Fibroblast of lung (primary cell): ENCODE results near the gene ACACB. TPM values are rescaled to one million over a fixed set of nuclear protein-coding genes. Genes with fewer than 3 reads are reported as not detected.

Experiments
- DNase-seq, 2 donors: peaks; one replicate each; pipeline versions ENCODE4 v3.0.0 to v3.0.0-alpha.2; 2010; ENCODE audit warnings: low read depth in 2 of 2
- H2AFZ ChIP-seq: 2 replicates; pipeline ENCODE4 v1.5.1; 2012; ENCODE audit warnings: low read length, control low read depth, inconsistent platforms
- H3K27ac ChIP-seq: 2 replicates; pipeline ENCODE4 v1.5.1; 2011; ENCODE audit warnings: low read length, control low read depth; ENCODE audit not compliant: insufficient read depth
- H3K27me3 ChIP-seq: 2 replicates; pipeline ENCODE4 v1.5.1; 2011; ENCODE audit warnings: mild to moderate bottlenecking, low read length; ENCODE audit not compliant: control insufficient read depth, insufficient read depth
- H3K36me3 ChIP-seq: 2 replicates; pipeline ENCODE4 v1.5.1; 2011; ENCODE audit warnings: low read length; ENCODE audit not compliant: control insufficient read depth, insufficient read depth
- H3K4me1 ChIP-seq: 2 replicates; pipeline ENCODE4 v1.5.1; 2011; ENCODE audit warnings: low read length; ENCODE audit not compliant: control insufficient read depth, insufficient read depth; ENCODE audit errors: extremely low read depth
- H3K4me2 ChIP-seq: 2 replicates; pipeline ENCODE4 v1.5.1; 2011; ENCODE audit warnings: low read length, control low read depth; ENCODE audit not compliant: insufficient read depth; ENCODE audit errors: extremely low read depth
- H3K4me3 ChIP-seq, 4 experiments: fragments of 200-600 bp in 1 of 4; sonication (generic) in 1 of 4; replicated peaks in 1 of 4; 2 replicates each; pipeline ENCODE4 v1.5.1; 2011 to 2016; ENCODE audit warnings: low read length in 4 of 4, low read depth in 3 of 4, mild to moderate bottlenecking in 3 of 4, control low read depth in 2 of 4, inconsistent platforms in 1 of 4, mixed read lengths in 1 of 4; ENCODE audit not compliant: insufficient read depth in 1 of 4; ENCODE audit errors: control extremely low read depth in 1 of 4
- H3K79me2 ChIP-seq: 2 replicates; pipeline ENCODE4 v1.5.1; 2012; ENCODE audit warnings: mild to moderate bottlenecking, low read length, inconsistent platforms; ENCODE audit not compliant: control insufficient read depth, insufficient read depth
- H3K9ac ChIP-seq: 2 replicates; pipeline ENCODE4 v1.5.1; 2011; ENCODE audit warnings: mild to moderate bottlenecking, low read length, control low read depth; ENCODE audit not compliant: insufficient read depth
- H3K9me3 ChIP-seq: 2 replicates; pipeline ENCODE4 v1.5.1; 2012; ENCODE audit warnings: low read depth, low read length; ENCODE audit not compliant: control insufficient read depth, insufficient read depth
- H4K20me1 ChIP-seq: 2 replicates; pipeline ENCODE4 v1.5.1; 2011; ENCODE audit warnings: low read length; ENCODE audit not compliant: control insufficient read depth, insufficient read depth; ENCODE audit errors: extremely low read depth
- EZH2 ChIP-seq: IDR thresholded peaks from 2 replicates; pipeline ENCODE4 v1.5.1; 2012; ENCODE audit warnings: low read length, control low read depth, mild to moderate bottlenecking; ENCODE audit errors: missing control alignments
- polyA plus RNA-seq, 2 donors: library from polyadenylated mRNA; depleted of rRNA in 1 of 2; stranded (reverse) in 1 of 2; unstranded in 1 of 2; fragments of >200 nt; gene quantifications; 2 replicates each; pipeline ENCODE4 v1.2.1, GENCODE V29; 2011 to 2012; ENCODE audit warnings: missing spikeins in 1 of 2
- total RNA-seq: library from RNA; depleted of rRNA; stranded (reverse); fragments of >200 nt; gene quantifications from 2 replicates; pipeline ENCODE4 v1.2.1, GENCODE V29; 2014
- TF ChIP-seq, protein P1 (sequence below), 2 donors: IDR thresholded peaks in 1 of 2; conservative IDR thresholded peaks in 1 of 2; 1 replicate in 1 of 2; 2 replicates in 1 of 2; pipeline ENCODE4 v1.5.1; 2011 to 2012; ENCODE audit warnings: low read length in 2 of 2, control low read depth in 1 of 2, inconsistent platforms in 1 of 2, low read depth in 1 of 2, mild to moderate bottlenecking in 1 of 2

The ACACB gene
- total and polyA plus RNA-seq, 2 donors (not counting 1 experiment from before 2014, with no cell fraction given), result 1.5 to 9.1 TPM

DNA sequence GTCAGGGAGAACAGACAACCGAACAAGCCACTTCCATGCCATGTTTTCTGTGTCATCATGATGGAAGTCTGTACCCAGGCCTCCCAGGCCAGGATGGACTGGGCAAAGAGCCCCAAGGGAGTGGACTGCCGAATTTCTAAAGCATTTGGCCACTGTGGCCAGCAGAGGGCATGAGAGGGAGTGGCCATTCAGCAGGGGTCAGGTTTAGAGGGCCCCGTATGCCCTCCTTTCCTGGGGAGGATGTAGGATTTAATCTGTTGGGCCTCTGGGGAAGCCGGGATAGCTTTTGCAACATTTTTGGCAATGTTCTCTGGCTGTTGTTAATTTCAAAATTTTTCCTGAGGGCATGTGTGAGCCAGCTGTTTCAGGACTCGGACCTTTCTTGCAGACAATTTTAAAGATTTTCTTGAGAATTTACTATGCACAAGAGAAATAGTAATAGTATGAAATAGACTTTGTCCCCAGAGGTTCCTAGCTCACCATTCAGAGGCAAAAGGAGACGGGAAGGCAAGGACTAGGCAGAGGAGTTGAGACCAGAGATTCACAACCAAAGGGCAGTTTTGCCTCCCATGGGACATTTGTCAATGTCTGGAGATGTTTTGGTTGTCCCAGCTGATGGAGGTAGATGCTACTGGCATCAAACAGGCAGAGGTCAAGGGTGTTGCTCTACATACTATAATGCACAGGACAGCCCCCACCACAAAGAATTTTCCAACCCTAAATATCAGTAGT, 18.0 kb downstream of the ACACB start:
- no peak overlapping the region for H2AFZ ChIP-seq
- no peak overlapping the region for H3K27ac ChIP-seq
- H3K27me3 ChIP-seq, result peaks cover 8% of the 10 kb centered on the region
- TF ChIP-seq EZH2, result no peak
- TF ChIP-seq, protein P1, sequence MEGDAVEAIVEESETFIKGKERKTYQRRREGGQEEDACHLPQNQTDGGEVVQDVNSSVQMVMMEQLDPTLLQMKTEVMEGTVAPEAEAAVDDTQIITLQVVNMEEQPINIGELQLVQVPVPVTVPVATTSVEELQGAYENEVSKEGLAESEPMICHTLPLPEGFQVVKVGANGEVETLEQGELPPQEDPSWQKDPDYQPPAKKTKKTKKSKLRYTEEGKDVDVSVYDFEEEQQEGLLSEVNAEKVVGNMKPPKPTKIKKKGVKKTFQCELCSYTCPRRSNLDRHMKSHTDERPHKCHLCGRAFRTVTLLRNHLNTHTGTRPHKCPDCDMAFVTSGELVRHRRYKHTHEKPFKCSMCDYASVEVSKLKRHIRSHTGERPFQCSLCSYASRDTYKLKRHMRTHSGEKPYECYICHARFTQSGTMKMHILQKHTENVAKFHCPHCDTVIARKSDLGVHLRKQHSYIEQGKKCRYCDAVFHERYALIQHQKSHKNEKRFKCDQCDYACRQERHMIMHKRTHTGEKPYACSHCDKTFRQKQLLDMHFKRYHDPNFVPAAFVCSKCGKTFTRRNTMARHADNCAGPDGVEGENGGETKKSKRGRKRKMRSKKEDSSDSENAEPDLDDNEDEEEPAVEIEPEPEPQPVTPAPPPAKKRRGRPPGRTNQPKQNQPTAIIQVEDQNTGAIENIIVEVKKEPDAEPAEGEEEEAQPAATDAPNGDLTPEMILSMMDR (conservative IDR thresholded peaks at IDR 0.05 in 1 of 2, IDR thresholded peaks at IDR 0.05 in 1 of 2; ENCODE audit: low read depth in 1 of 2, low read length in 2 of 2), result peak; percentile 60 to 70
- H4K20me1 ChIP-seq, result no peaks in the 10 kb centered on the region
- H3K4me1 ChIP-seq, result no peaks in the 10 kb centered on the region
- H3K4me3 ChIP-seq, result no peak overlapping the region
- H3K9ac ChIP-seq, result no peak overlapping the region
- H3K36me3 ChIP-seq, result no peaks in the 10 kb centered on the region
- peak in 1 of 2 donors; percentile 72 for DNase-seq
- H3K9me3 ChIP-seq, result no peaks in the 10 kb centered on the region
- no peak overlapping the region for H3K4me2 ChIP-seq
- H3K79me2 ChIP-seq, result no peaks in the 10 kb centered on the region

DNA sequence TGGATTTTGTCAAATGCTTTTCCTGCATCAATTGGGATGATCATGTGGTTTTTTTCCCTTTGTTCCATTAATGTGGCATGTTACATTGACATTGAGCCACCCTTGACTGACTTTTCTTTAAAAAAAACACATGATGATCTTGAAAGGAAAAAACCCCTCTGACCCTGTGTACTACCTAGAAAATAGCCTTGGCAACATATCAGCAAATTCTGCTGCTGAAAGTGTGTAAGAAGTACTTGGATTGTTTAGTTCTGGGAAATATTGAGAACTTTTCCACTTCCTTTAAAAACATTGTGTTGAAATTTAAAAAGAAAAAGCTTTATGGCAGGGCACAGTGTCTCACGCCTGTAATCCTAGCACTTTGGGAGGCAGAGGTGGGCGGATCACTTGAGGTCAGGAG, 20.7 kb downstream of the ACACB start:
- Histone ChIP-seq H2AFZ (no peak overlapping the region), H3K27ac (no peak overlapping the region), H3K4me3 (no peak overlapping the region), H3K9me3 (no peaks in the 10 kb centered on the region), H4K20me1 (no peaks in the 10 kb centered on the region), H3K9ac (no peak overlapping the region), H3K4me2 (no peak overlapping the region), H3K27me3 (peaks cover 3% of the 10 kb centered on the region), H3K36me3 (no peaks in the 10 kb centered on the region), H3K79me2 (no peaks in the 10 kb centered on the region), H3K4me1 (no peaks in the 10 kb centered on the region)
- TF ChIP-seq, protein P1 (conservative IDR thresholded peaks at IDR 0.05 in 1 of 2, IDR thresholded peaks at IDR 0.05 in 1 of 2; ENCODE audit: low read depth in 1 of 2, low read length in 2 of 2), result no peak
- TF ChIP-seq EZH2, result no peak
- no peak for DNase-seq

DNA sequence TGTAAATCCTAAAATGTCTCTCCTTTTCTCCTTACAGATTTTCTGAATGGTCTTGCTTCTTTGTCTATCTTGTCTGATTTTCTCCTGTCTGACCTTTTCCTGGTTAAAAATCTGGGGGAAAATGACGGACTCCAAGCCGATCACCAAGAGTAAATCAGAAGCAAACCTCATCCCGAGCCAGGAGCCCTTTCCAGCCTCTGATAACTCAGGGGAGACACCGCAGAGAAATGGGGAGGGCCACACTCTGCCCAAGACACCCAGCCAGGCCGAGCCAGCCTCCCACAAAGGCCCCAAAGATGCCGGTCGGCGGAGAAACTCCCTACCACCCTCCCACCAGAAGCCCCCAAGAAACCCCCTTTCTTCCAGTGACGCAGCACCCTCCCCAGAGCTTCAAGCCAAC, 23.0 kb downstream of the ACACB start:
- no peak overlapping the region for H3K9ac ChIP-seq
- no peak overlapping the region for H2AFZ ChIP-seq
- no peaks in the 10 kb centered on the region for H3K4me1 ChIP-seq
- H4K20me1 ChIP-seq, result no peaks in the 10 kb centered on the region
- H3K9me3 ChIP-seq, result no peaks in the 10 kb centered on the region
- no peak overlapping the region for H3K27ac ChIP-seq
- H3K4me3 ChIP-seq, result no peak overlapping the region
- H3K4me2 ChIP-seq, result no peak overlapping the region
- TF ChIP-seq, protein P1 (conservative IDR thresholded peaks at IDR 0.05 in 1 of 2, IDR thresholded peaks at IDR 0.05 in 1 of 2; ENCODE audit: low read depth in 1 of 2, low read length in 2 of 2), result no peak
- TF ChIP-seq EZH2, result no peak
- DNase-seq, result no peak
- H3K36me3 ChIP-seq, result no peaks in the 10 kb centered on the region
- no peaks in the 10 kb centered on the region for H3K27me3 ChIP-seq
- no peaks in the 10 kb centered on the region for H3K79me2 ChIP-seq
